HCT116 (cell line): ENCODE measurements around the gene OR52E1. TPM values are rescaled to one million over a fixed set of nuclear protein-coding genes. Genes with fewer than 3 reads are reported as not detected.

Experiments used
- ATAC-seq: fragments of 200-7000 bp; cut with Tn5 transposase; 2 replicates; pipeline ENCODE4 v1.9.1; 2020; ENCODE audit warnings: mild to moderate bottlenecking, moderate library complexity
- BruUV-seq: library from RNA; stranded (reverse); fragments of 400-500 nt; replicated peaks from 2 replicates; lab custom pipeline; 2021; lab: Mats Ljungman, UMichigan
- CTCF ChIA-PET: fragments of 300-600 bp; sonication (Branson Sonifier 250); formaldehyde crosslinking; loops from one replicate; lab custom pipeline; 2021; ENCODE audit warnings: antibody characterized with exemption; lab: Charles Lee
- POLR2A ChIA-PET: fragments of 300-600, 350-600 bp; sonication (Branson Sonifier 250); formaldehyde crosslinking; loops from one replicate; lab custom pipeline; 2021; ENCODE audit warnings: antibody characterized with exemption; lab: Charles Lee
- RAD21 ChIA-PET, 2 experiments: fragments of 300-600 bp; sonication (Branson Sonifier 250); formaldehyde crosslinking; loops; one replicate each; lab custom pipeline; 2023; ENCODE audit warnings: low total read pairs in 2 of 2; ENCODE audit not compliant: uncharacterized antibody in 2 of 2, unreplicated experiment in 2 of 2, low non-redundant PET in 1 of 2; lab: Charles Lee
- DNase-seq: peaks from one replicate; pipeline ENCODE4 v3.0.0-alpha.2; 2010; ENCODE audit warnings: low read depth, low spot score
- H2AFZ ChIP-seq: fragments of 200-600 bp; shearing (Covaris generic), sonication (generic); 2 replicates; pipeline ENCODE4 v1.6.1; 2017; ENCODE audit warnings: low read depth, mixed run types, mixed read lengths, antibody characterized with exemption, low read length; ENCODE audit not compliant: poor library complexity, severe bottlenecking
- H3K27ac ChIP-seq: 2 replicates; pipeline ENCODE4 v1.5.1; 2012; ENCODE audit warnings: low read depth, low read length
- H3K27me3 ChIP-seq: fragments of 200-600 bp; sonication (generic); 2 replicates; pipeline ENCODE4 v1.6.1; 2016; ENCODE audit warnings: mixed run types, low read length, mixed read lengths; ENCODE audit not compliant: insufficient read depth
- H3K36me3 ChIP-seq, 2 experiments: fragments of 200-500 bp in 1 of 2; fragments of 200-600 bp in 1 of 2; sonication (Bioruptor generic) in 1 of 2; sonication (generic) in 1 of 2; 2 replicates each; pipeline versions ENCODE4 v1.5.1 to v1.6.1; 2014 to 2016; ENCODE audit warnings: low read length in 2 of 2, inconsistent platforms in 1 of 2, mixed read lengths in 1 of 2, mixed run types in 1 of 2; ENCODE audit not compliant: insufficient read depth in 2 of 2, control insufficient read depth in 1 of 2
- H3K4me1 ChIP-seq, 2 experiments: fragments of 200-600 bp in 1 of 2; sonication (generic) in 1 of 2; 2 replicates each; pipeline versions ENCODE4 v1.5.1 to v1.6.1; 2012 to 2017; ENCODE audit warnings: low read length in 2 of 2, inconsistent platforms in 1 of 2, mild to moderate bottlenecking in 1 of 2, mixed read lengths in 1 of 2, mixed run types in 1 of 2, moderate library complexity in 1 of 2; ENCODE audit not compliant: insufficient read depth in 2 of 2, control insufficient read depth in 1 of 2
- H3K4me2 ChIP-seq: fragments of 200-600 bp; sonication (generic); 2 replicates; pipeline ENCODE4 v1.6.1; 2017; ENCODE audit warnings: mixed run types, low read length, mixed read lengths
- H3K4me3 ChIP-seq, 2 experiments: fragments of 200-600 bp in 1 of 2; sonication (generic) in 1 of 2; replicated peaks in 1 of 2; 2 replicates each; pipeline ENCODE4 v1.5.1; 2011 to 2016; ENCODE audit warnings: low read length in 2 of 2, control low read depth in 1 of 2, low read depth in 1 of 2, mild to moderate bottlenecking in 1 of 2, mixed read lengths in 1 of 2, mixed run types in 1 of 2
- H3K79me2 ChIP-seq: fragments of 200-600 bp; sonication (generic); 2 replicates; pipeline ENCODE4 v1.6.1; 2017; ENCODE audit warnings: mild to moderate bottlenecking, mixed run types, low read length, moderate library complexity, mixed read lengths; ENCODE audit not compliant: insufficient read depth
- H3K9ac ChIP-seq: fragments of 200-600 bp; sonication (generic); 2 replicates; pipeline ENCODE4 v1.6.1; 2016; ENCODE audit warnings: low read length, mixed read lengths
- H3K9me2 ChIP-seq: fragments of 200-600 bp; sonication (generic), shearing (Covaris generic); 2 replicates; pipeline ENCODE4 v1.6.1; 2017; ENCODE audit warnings: mixed run types, mild to moderate bottlenecking, moderate library complexity; ENCODE audit not compliant: insufficient read depth
- H3K9me3 ChIP-seq, 2 experiments: fragments of 200-500 bp in 1 of 2; fragments of 200-600 bp in 1 of 2; sonication (Bioruptor generic) in 1 of 2; sonication (generic) in 1 of 2; 2 replicates each; pipeline ENCODE4 v1.6.1; 2014 to 2017; ENCODE audit warnings: low read length in 2 of 2, mixed read lengths in 2 of 2, inconsistent platforms in 1 of 2, low read depth in 1 of 2, mild to moderate bottlenecking in 1 of 2, mixed run types in 1 of 2, moderate library complexity in 1 of 2; ENCODE audit not compliant: control insufficient read depth in 1 of 2, insufficient read depth in 1 of 2
- H4K20me1 ChIP-seq: fragments of 200-600 bp; sonication (generic), shearing (Covaris generic); 2 replicates; pipeline ENCODE4 v1.6.1; 2017; ENCODE audit warnings: mixed run types, mild to moderate bottlenecking, moderate library complexity; ENCODE audit not compliant: insufficient read depth
- EZH2phosphoT487 ChIP-seq: fragments of 200-600 bp; IDR thresholded peaks from 2 replicates; pipeline ENCODE4 v1.6.1; 2018; ENCODE audit warnings: antibody characterized with exemption, borderline replicate concordance
- POLR2A ChIP-seq: IDR thresholded peaks from 2 replicates; pipeline ENCODE4 v1.7.0; 2011; ENCODE audit warnings: borderline replicate concordance; ENCODE audit not compliant: insufficient read depth, insufficient read length; ENCODE audit errors: extremely low read depth
- POLR2AphosphoS5 ChIP-seq: IDR thresholded peaks from 2 replicates; pipeline ENCODE4 v1.6.1; 2011; ENCODE audit warnings: mild to moderate bottlenecking, low read depth, low read length, moderate library complexity
- SRF ChIP-seq: IDR thresholded peaks from 2 replicates; pipeline ENCODE4 v1.6.1; 2012; ENCODE audit warnings: low read depth
- TCF7L2 ChIP-seq: IDR thresholded peaks from 2 replicates; pipeline ENCODE4 v1.7.0; 2011; ENCODE audit warnings: borderline replicate concordance, inconsistent platforms; ENCODE audit not compliant: insufficient read depth, insufficient read length; ENCODE audit errors: extremely low read depth
- ZNF274 ChIP-seq: fragments of 200-500 bp; sonication (Bioruptor generic); IDR thresholded peaks from 2 replicates; pipeline ENCODE4 v1.6.1; 2014; ENCODE audit warnings: mild to moderate bottlenecking, low read depth, low read length, inconsistent platforms
- intact Hi-C: fragments of 100-400 bp; cut with micrococcal nuclease; formaldehyde crosslinking; loops from 2 replicates; pipeline ENCODE4 v1.10.0; 2022
- total RNA-seq: library from RNA; stranded (reverse); gene quantifications from one replicate; pipeline ENCODE4 v1.2.1, GENCODE V29; 2021; ENCODE audit not compliant: unreplicated experiment

OR52E1 gene
- total RNA-seq, 1 experiment from 2014 or later: not detected

DNA sequence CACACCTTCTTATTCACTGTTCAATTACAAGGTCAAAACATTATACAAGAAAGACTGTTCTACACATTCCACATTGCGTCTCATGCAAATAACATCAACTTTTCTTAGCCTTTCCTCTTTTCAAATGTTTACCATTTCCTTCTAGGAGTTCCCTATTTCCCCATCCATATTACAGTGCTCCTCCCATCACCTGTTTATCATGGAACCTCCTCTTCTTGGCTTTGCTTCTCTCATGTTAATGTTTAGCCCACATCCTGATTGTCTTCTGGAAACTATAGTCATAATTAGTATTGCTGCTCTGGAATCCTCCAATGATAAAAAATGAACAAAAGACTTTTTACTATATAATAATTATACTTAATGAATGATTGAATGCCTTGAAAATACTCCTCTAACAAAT, 21.3 kb downstream of the OR52E1 start:
- POLR2A ChIA-PET: no interaction called here
- no peak overlapping the region for H3K4me2 ChIP-seq
- intact Hi-C loops: no loop called here
- H3K4me1 ChIP-seq: no peaks in the 10 kb centered on the region
- no TSS peak for BruUV-seq
- no peaks in the 10 kb centered on the region for H3K79me2 ChIP-seq
- DNase-seq (no peak), ATAC-seq (no peak)
- TF ChIP-seq POLR2AphosphoS5: no peak
- TF ChIP-seq ZNF274: no peak
- no peak for TF ChIP-seq POLR2A
- H2AFZ ChIP-seq: no peak overlapping the region
- no peak overlapping the region for H3K27ac ChIP-seq
- CTCF ChIA-PET: no interaction called here
- no peak overlapping the region for H3K4me3 ChIP-seq
- H4K20me1 ChIP-seq: no peaks in the 10 kb centered on the region
- peaks cover 73% of the 10 kb centered on the region for H3K27me3 ChIP-seq
- H3K9me3 ChIP-seq: no peaks in the 10 kb centered on the region
- RAD21 ChIA-PET: no interaction called here
- no peak overlapping the region for H3K9ac ChIP-seq
- H3K36me3 ChIP-seq: no peaks in the 10 kb centered on the region
- no peaks in the 10 kb centered on the region for H3K9me2 ChIP-seq

DNA sequence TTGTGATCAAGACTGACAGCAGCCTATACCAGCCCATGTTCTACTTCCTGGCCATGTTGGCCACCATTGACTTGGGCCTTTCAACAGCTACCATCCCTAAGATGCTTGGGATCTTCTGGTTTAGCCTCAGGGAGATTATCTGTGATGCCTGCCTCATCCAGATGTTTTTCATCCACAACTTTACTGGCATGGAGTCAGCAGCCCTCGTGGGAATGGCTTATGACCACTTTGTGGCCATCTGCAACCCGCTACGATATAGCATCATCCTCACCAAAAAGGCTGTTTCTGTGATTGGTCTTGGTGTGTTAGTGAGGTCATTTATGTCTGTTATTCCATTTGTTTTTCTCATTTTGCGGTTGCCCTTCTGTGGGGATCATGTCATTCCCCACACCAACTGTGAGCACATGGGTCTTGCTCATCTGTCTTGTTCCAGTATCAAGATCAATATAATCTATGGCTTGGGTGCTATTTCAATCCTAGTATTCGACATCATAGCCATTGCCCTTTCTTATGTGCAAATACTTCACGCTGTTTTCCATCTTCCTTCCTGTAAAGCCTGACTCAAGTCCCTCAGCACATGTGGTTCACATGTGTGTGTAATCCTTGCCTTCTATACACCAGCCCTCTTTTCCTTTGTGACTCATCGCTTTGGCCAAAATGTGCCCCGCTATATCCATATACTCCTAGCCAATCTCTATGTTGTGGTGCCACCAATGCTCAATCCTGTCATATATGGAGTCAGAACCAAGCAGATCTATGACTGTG, 23.6 kb downstream of the OR52E1 start:
- H3K4me3 ChIP-seq: no peak overlapping the region
- RAD21 ChIA-PET: no interaction called here

More for the DNA sequence above, 23.6 kb downstream of the OR52E1 start:
- Histone ChIP-seq H3K9me2 (no peaks in the 10 kb centered on the region), H3K9ac (no peak overlapping the region), H4K20me1 (no peaks in the 10 kb centered on the region), H3K36me3 (no peaks in the 10 kb centered on the region), H3K27ac (no peak overlapping the region), H3K27me3 (peaks cover 75% of the 10 kb centered on the region), H3K4me2 (no peak overlapping the region), H3K79me2 (no peaks in the 10 kb centered on the region), H2AFZ (no peak overlapping the region), H3K9me3 (no peaks in the 10 kb centered on the region), H3K4me1 (no peaks in the 10 kb centered on the region)
- DNase-seq (no peak), ATAC-seq (no peak)
- TF ChIP-seq SRF (no peak), TCF7L2 (no peak), EZH2phosphoT487 (no peak)
- intact Hi-C loops: no loop called here
- POLR2A ChIA-PET: no interaction called here
- BruUV-seq: no TSS peak
- CTCF ChIA-PET: no interaction called here
